GM18861 (cell line): ENCODE data around the gene TPD52L2.

ENCODE experiments used
- ATAC-seq: cut with Tn5 transposase; IDR thresholded peaks from one replicate; pipeline ENCODE4 v1.9.1; 2021; ENCODE audit not compliant: unreplicated experiment

TPD52L2 gene

GRCh38 chr20:63930971-63931553 is 66.0 kb downstream of the TPD52L2 start:
- no peak for ATAC-seq

GRCh38 chr20:63931735-63932134 is 66.7 kb downstream of the TPD52L2 start:
- no peak for ATAC-seq

GRCh38 chr20:63932606-63933160 is 67.6 kb downstream of the TPD52L2 start:
- no peak for ATAC-seq

- ATAC-seq = no peak
Measured at GRCh38 chr20:63933646-63934045, 68.6 kb downstream of the TPD52L2 start.

GRCh38 chr20:63934271-63935068 is 69.4 kb downstream of the TPD52L2 start:
- no peak for ATAC-seq

- no peak for ATAC-seq
Measured at GRCh38 chr20:63935447-63935846, 70.4 kb downstream of the TPD52L2 start.

- ATAC-seq = no peak
Measured at GRCh38 chr20:63937596-63937995, 72.5 kb downstream of the TPD52L2 start.

- no peak for ATAC-seq
Measured at GRCh38 chr20:63939061-63939935, 74.2 kb downstream of the TPD52L2 start.

GRCh38 chr20:63940071-63940471 is 75.0 kb downstream of the TPD52L2 start:
- ATAC-seq = no peak

GRCh38 chr20:63940472-63941266 is 75.6 kb downstream of the TPD52L2 start:
- no peak for ATAC-seq
